Astrocyte of the spinal cord (primary cell): ENCODE results near the gene THEM4.
A peak's percentile ranks its signal among the peaks of the same experiment; 100 is the strongest.

Experiments used
- DNase-seq: peaks from one replicate; pipeline ENCODE4 v3.0.0; 2011; ENCODE audit warnings: low read depth, low spot score
- H3K4me3 ChIP-seq: 2 replicates; pipeline ENCODE4 v1.5.1; 2011; ENCODE audit warnings: low read depth, mild to moderate bottlenecking, low read length, moderate library complexity
- in situ Hi-C: cut with HindIII; loops from 2 replicates; pipeline ENCODE4 v1.10.0; 2017; ENCODE audit warnings: low sequenced_read_pairs
- TF ChIP-seq, protein P1 (sequence below): IDR thresholded peaks from 2 replicates; pipeline ENCODE4 v1.5.1; 2012; ENCODE audit warnings: low read depth, mild to moderate bottlenecking, low read length, inconsistent platforms

THEM4 gene

DNA sequence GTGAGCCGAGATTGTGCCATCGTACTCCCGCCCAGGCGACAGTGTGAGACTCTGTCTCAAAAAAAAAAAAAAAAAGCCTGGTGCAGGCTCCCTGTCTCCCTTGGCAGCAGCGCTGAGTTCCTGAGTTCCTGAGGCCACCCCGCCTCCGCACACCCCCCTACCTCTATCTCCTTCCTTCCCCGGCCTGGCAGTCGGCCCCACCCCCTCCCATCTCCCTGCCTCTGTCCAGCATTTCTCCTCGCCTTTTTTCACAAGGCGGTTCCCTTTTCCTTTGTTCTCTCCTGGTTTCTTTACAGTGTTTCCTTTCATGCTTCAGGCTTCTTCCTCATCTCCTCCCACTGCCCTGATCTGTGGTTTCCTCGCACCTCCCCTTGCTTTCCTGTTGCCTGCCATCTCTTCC lies 80.4 kb downstream of the THEM4 start:
- TF ChIP-seq, protein P1, sequence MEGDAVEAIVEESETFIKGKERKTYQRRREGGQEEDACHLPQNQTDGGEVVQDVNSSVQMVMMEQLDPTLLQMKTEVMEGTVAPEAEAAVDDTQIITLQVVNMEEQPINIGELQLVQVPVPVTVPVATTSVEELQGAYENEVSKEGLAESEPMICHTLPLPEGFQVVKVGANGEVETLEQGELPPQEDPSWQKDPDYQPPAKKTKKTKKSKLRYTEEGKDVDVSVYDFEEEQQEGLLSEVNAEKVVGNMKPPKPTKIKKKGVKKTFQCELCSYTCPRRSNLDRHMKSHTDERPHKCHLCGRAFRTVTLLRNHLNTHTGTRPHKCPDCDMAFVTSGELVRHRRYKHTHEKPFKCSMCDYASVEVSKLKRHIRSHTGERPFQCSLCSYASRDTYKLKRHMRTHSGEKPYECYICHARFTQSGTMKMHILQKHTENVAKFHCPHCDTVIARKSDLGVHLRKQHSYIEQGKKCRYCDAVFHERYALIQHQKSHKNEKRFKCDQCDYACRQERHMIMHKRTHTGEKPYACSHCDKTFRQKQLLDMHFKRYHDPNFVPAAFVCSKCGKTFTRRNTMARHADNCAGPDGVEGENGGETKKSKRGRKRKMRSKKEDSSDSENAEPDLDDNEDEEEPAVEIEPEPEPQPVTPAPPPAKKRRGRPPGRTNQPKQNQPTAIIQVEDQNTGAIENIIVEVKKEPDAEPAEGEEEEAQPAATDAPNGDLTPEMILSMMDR = no peak
- in situ Hi-C loops = no loop called here
- H3K4me3 ChIP-seq = no peak overlapping the region
- peak; percentile 12 for DNase-seq

DNA sequence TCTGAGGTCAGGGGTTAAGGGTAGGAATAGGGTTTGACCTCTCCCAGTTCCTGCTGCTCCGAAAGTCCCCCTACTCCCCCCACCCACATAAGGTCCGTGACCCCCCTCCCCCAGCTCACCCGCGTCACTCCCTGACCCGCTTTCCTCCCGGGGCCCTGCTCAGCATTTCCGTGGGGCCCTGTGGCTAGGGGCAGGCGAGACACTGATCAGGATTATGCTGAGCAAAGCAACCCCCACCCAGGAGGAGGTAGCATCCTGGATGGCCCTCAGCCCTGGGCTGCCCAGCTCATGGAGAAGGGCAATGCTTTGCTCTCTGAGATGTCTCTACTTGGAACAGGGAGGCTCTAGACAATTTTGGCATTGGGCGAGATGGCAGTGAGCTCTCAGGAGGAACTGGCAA lies 81.5 kb downstream of the THEM4 start:
- DNase-seq = no peak
- H3K4me3 ChIP-seq = no peak overlapping the region
- TF ChIP-seq, protein P1 = no peak
- in situ Hi-C loops = no loop called here

DNA sequence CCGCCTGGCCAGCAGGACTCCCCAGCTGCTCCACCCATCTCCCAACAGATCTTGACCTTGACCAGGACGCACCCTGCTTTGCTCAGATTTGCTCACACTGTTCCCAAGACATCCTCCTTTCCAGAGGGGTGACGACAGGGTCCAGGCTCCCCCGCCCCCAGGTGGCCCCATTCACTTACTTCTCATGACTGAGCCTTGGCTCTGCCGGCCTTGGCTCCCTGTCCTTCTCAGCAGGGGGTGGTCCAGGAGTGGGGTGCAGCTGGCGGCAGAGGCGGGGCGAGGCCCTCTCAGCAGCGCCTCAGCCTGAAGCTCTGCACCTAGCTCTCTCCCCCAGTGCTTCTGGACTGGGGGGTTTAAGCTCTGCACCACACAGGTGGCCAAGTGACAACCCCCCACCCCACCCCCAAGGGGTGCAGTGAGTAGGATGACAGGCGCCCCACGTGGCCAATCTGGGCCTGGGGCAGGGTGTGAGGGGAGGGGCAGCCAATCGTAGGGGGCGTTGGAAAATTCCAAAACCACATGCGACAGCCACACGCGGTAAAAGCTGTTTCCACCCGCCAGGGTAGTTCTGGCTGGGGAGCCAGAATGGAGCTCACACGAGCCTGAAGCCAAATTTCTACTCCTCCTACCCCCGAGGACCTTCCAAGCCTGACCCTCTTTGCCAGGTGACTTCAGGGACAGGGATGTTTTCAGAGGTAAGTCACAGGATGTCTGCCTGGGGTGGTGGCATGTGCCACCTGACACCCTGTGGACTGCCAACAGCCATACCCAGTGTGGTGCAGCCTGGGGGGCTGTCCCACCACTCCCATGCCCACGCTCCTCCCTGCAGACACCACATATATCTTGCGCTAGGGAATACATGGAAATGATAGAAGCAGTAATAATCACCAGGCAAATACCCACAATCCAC lies 83.3 kb downstream of the THEM4 start:
- no peak for DNase-seq
- H3K4me3 ChIP-seq = no peak overlapping the region
- TF ChIP-seq, protein P1 = no peak
- in situ Hi-C loops = no loop called here

DNA sequence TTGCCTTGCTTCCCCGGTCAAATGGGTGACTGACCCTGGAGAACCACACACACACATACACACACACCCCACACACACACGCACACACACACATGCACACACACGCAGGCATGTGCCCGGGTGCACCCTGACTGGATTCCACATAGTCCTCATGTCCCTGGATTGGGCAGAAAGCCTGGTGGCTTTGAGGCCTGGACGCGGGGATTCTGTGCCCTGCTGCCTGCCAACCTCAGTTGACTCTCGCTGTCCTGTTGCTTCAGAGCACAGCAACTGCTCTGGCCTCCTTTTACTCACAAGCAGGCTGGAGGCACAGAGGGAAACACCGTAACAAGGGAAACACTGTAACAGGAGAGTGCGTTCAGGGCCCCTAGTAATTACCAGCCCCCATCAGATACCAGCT lies 84.1 kb downstream of the THEM4 start:
- DNase-seq = no peak
- H3K4me3 ChIP-seq = no peak overlapping the region
- in situ Hi-C loops = no loop called here
- TF ChIP-seq, protein P1 = no peak
